Endothelial cell of umbilical vein (primary cell): Measurements from ENCODE around the gene SYNGR4.

Experiments used
- CTCF ChIP-seq, 2 donors: IDR thresholded peaks; 1 replicate in 1 of 2; 2 replicates in 1 of 2; pipeline ENCODE4 v1.5.1; 2011; ENCODE audit warnings: low read length in 2 of 2, mild to moderate bottlenecking in 2 of 2, moderate library complexity in 2 of 2, control low read depth in 1 of 2, inconsistent platforms in 1 of 2, low read depth in 1 of 2; ENCODE audit not compliant: insufficient read depth in 1 of 2; ENCODE audit errors: extremely low read depth in 1 of 2
- EZH2 ChIP-seq: IDR thresholded peaks from 2 replicates; pipeline ENCODE4 v1.6.1; 2012; ENCODE audit warnings: borderline replicate concordance, low read depth, mild to moderate bottlenecking, moderate library complexity, low read length, inconsistent platforms; ENCODE audit not compliant: severe bottlenecking
- FOS ChIP-seq: IDR thresholded peaks from 2 replicates; pipeline ENCODE4 v1.6.1; 2011; ENCODE audit warnings: mild to moderate bottlenecking, low read length, moderate library complexity, borderline replicate concordance; ENCODE audit not compliant: insufficient read depth
- GATA2 ChIP-seq: IDR thresholded peaks from 2 replicates; pipeline ENCODE4 v1.7.0; 2011; ENCODE audit warnings: low read depth, mild to moderate bottlenecking, moderate library complexity, mixed read lengths, low read length; ENCODE audit not compliant: insufficient read length, insufficient read depth
- JUN ChIP-seq: IDR thresholded peaks from 2 replicates; pipeline ENCODE4 v1.6.1; 2011; ENCODE audit warnings: borderline replicate concordance, low read depth; ENCODE audit not compliant: insufficient read length, insufficient read depth
- MYC ChIP-seq: IDR thresholded peaks from one replicate; pipeline ENCODE4 v1.6.1; 2011; ENCODE audit warnings: mild to moderate bottlenecking, low read depth, low read length
- POLR2A ChIP-seq: IDR thresholded peaks from 2 replicates; pipeline ENCODE4 v1.6.1; 2012; ENCODE audit warnings: low read depth, mild to moderate bottlenecking, control low read depth, low read length
- POLR2AphosphoS5 ChIP-seq: IDR thresholded peaks from 2 replicates; pipeline ENCODE4 v1.6.1; 2012; ENCODE audit warnings: low read depth, mild to moderate bottlenecking, control low read depth, low read length, moderate library complexity; ENCODE audit not compliant: insufficient read depth
- TF ChIP-seq, protein P1 (sequence below): IDR thresholded peaks from 2 replicates; pipeline ENCODE4 v1.6.1; 2011; ENCODE audit not compliant: insufficient read depth, insufficient read length

- no peak for TF ChIP-seq CTCF (IDR thresholded peaks at IDR 0.05; ENCODE audit: extremely low read depth in 1 of 2, insufficient read depth in 1 of 2, low read depth in 1 of 2, low read length in 2 of 2)
- TF ChIP-seq POLR2A: no peak
- no peak for TF ChIP-seq EZH2
- no peak for TF ChIP-seq GATA2
- no peak for TF ChIP-seq POLR2AphosphoS5
- TF ChIP-seq, protein P1, sequence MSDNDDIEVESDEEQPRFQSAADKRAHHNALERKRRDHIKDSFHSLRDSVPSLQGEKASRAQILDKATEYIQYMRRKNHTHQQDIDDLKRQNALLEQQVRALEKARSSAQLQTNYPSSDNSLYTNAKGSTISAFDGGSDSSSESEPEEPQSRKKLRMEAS: no peak
- no peak for TF ChIP-seq FOS
- TF ChIP-seq JUN: no peak
- no peak for TF ChIP-seq MYC
These were observed 25.2 kb upstream of the SYNGR4 start for GRCh38 chr19:48338802-48339503.
